SU-DHL-6 (cell line): ENCODE data around the gene IL1R1.

Experiments
- H2AFZ ChIP-seq: fragments of 200-600 bp; sonication (generic); 2 replicates; pipeline ENCODE4 v1.6.1; 2014; ENCODE audit warnings: low read depth, mild to moderate bottlenecking, moderate library complexity, mixed read lengths, antibody characterized with exemption, low read length; ENCODE audit not compliant: severe bottlenecking
- H3F3A ChIP-seq: fragments of 200-600 bp; shearing (Covaris generic); 2 replicates; pipeline ENCODE4 v1.6.0; 2016; ENCODE audit warnings: antibody characterized with exemption, mild to moderate bottlenecking; ENCODE audit not compliant: insufficient read depth
- H3K27ac ChIP-seq: fragments of 200-600 bp; sonication (generic); 2 replicates; pipeline ENCODE4 v1.5.1; 2016; ENCODE audit warnings: low read depth, mild to moderate bottlenecking, low read length, moderate library complexity, mixed read lengths
- H3K27me3 ChIP-seq: fragments of 200-600 bp; sonication (generic), shearing (Covaris generic); 2 replicates; pipeline ENCODE4 v1.6.0; 2014; ENCODE audit warnings: mild to moderate bottlenecking, low read length
- H3K36me3 ChIP-seq: fragments of 200-600 bp; sonication (generic); 2 replicates; pipeline ENCODE4 v1.6.1; 2014; ENCODE audit warnings: mild to moderate bottlenecking, low read length, mixed read lengths
- H3K4me2 ChIP-seq: fragments of 300-600, 200-600 bp; shearing (Covaris generic), sonication (generic); 2 replicates; pipeline ENCODE4 v1.6.0; 2014; ENCODE audit warnings: low read length, low read depth, mild to moderate bottlenecking; ENCODE audit not compliant: poor library complexity, severe bottlenecking
- H3K4me3 ChIP-seq: fragments of 200-600 bp; sonication (generic); 2 replicates; pipeline ENCODE4 v1.5.1; 2014; ENCODE audit warnings: antibody characterized with exemption, low read length, mild to moderate bottlenecking, mixed read lengths; ENCODE audit not compliant: insufficient read depth, poor library complexity, severe bottlenecking
- H3K79me2 ChIP-seq: fragments of 200-600 bp; sonication (generic); 2 replicates; pipeline ENCODE4 v1.6.1; 2014; ENCODE audit warnings: mild to moderate bottlenecking, low read length, moderate library complexity; ENCODE audit not compliant: insufficient read depth
- H3K9ac ChIP-seq: fragments of 200-600 bp; sonication (generic); 2 replicates; pipeline ENCODE4 v1.7.0; 2014; ENCODE audit warnings: mild to moderate bottlenecking, low read length
- H3K9me2 ChIP-seq: fragments of 200-600 bp; sonication (generic); replicated peaks from 2 replicates; pipeline ENCODE4 v1.6.1; 2014; ENCODE audit warnings: low read length; ENCODE audit not compliant: insufficient read depth
- H3K9me3 ChIP-seq: fragments of 200-600 bp; sonication (generic); 2 replicates; pipeline ENCODE4 v1.6.1; 2014; ENCODE audit warnings: low read length, mixed read lengths; ENCODE audit not compliant: insufficient read depth
- H4K20me1 ChIP-seq: fragments of 200-600 bp; sonication (generic); 2 replicates; pipeline ENCODE4 v1.6.1; 2014; ENCODE audit warnings: low read depth, mild to moderate bottlenecking, antibody characterized with exemption, low read length, moderate library complexity, mixed read lengths
- CTCF ChIP-seq: fragments of 200-600 bp; sonication (generic); IDR thresholded peaks from one replicate; pipeline ENCODE4 v1.5.1; 2017; ENCODE audit warnings: antibody characterized with exemption, mild to moderate bottlenecking, low read length, moderate library complexity; ENCODE audit not compliant: insufficient read depth, poor library complexity, severe bottlenecking
- EZH2phosphoT487 ChIP-seq: fragments of 200-600 bp; sonication (generic), shearing (Covaris generic); conservative IDR thresholded peaks from 2 replicates; pipeline ENCODE4 v1.6.1; 2018; ENCODE audit warnings: mild to moderate bottlenecking, antibody characterized with exemption, low read length, moderate library complexity, mixed read lengths

The IL1R1 gene

GRCh38 chr2:102194609-102195268, 52.2 kb downstream of the IL1R1 start:
- no peaks in the 10 kb centered on the region for H4K20me1 ChIP-seq
- no peak overlapping the region for H3K4me3 ChIP-seq
- no peaks in the 10 kb centered on the region for H3K79me2 ChIP-seq
- H3K4me2 ChIP-seq, result no peak overlapping the region
- no peaks in the 10 kb centered on the region for H3K9me3 ChIP-seq
- no peak overlapping the region for H3K9ac ChIP-seq
- no peak overlapping the region for H2AFZ ChIP-seq
- no peak overlapping the region for H3K27ac ChIP-seq
- no peaks in the 10 kb centered on the region for H3K9me2 ChIP-seq
- H3K36me3 ChIP-seq, result no peaks in the 10 kb centered on the region
- H3F3A ChIP-seq, result no peaks in the 10 kb centered on the region
- no peak for TF ChIP-seq EZH2phosphoT487
- no peak for TF ChIP-seq CTCF
- no peaks in the 10 kb centered on the region for H3K27me3 ChIP-seq

- H4K20me1 ChIP-seq, result no peaks in the 10 kb centered on the region
- H3K27ac ChIP-seq, result no peak overlapping the region
- no peaks in the 10 kb centered on the region for H3K9me3 ChIP-seq
- no peaks in the 10 kb centered on the region for H3K36me3 ChIP-seq
- no peak for TF ChIP-seq EZH2phosphoT487
- TF ChIP-seq CTCF, result no peak
- no peak overlapping the region for H3K4me3 ChIP-seq
- no peaks in the 10 kb centered on the region for H3K9me2 ChIP-seq
- no peak overlapping the region for H3K4me2 ChIP-seq
- H3K27me3 ChIP-seq, result no peaks in the 10 kb centered on the region
- no peaks in the 10 kb centered on the region for H3K79me2 ChIP-seq
- no peak overlapping the region for H3K9ac ChIP-seq
- no peak overlapping the region for H2AFZ ChIP-seq
- no peaks in the 10 kb centered on the region for H3F3A ChIP-seq
Observed at GRCh38 chr2:102197389-102198137, 55.0 kb downstream of the IL1R1 start.

- H3K4me2 ChIP-seq, result no peak overlapping the region
- no peak overlapping the region for H2AFZ ChIP-seq
- no peaks in the 10 kb centered on the region for H3K9me3 ChIP-seq
- H3K27me3 ChIP-seq, result no peaks in the 10 kb centered on the region
- no peaks in the 10 kb centered on the region for H3K36me3 ChIP-seq
- H3K9me2 ChIP-seq, result no peaks in the 10 kb centered on the region
- no peak overlapping the region for H3K4me3 ChIP-seq
- H3F3A ChIP-seq, result no peaks in the 10 kb centered on the region
- TF ChIP-seq EZH2phosphoT487, result no peak
- no peak for TF ChIP-seq CTCF
- H4K20me1 ChIP-seq, result no peaks in the 10 kb centered on the region
- no peak overlapping the region for H3K9ac ChIP-seq
- H3K79me2 ChIP-seq, result no peaks in the 10 kb centered on the region
- no peak overlapping the region for H3K27ac ChIP-seq
Observed at GRCh38 chr2:102200539-102200938, 58.0 kb downstream of the IL1R1 start.
